HTR-8/SVneo (cell line): ENCODE results near the gene ZNF469.

Experiments
- DNase-seq: peaks from one replicate; pipeline ENCODE4 v3.0.0; 2011; ENCODE audit warnings: low spot score, mixed read lengths; ENCODE audit not compliant: insufficient read length
- FAIRE-seq: peaks from 2 replicates; lab custom pipeline; 2011; peaks lifted over from hg19 to GRCh38; lab: Jason Lieb, UNC

The ZNF469 gene

DNA sequence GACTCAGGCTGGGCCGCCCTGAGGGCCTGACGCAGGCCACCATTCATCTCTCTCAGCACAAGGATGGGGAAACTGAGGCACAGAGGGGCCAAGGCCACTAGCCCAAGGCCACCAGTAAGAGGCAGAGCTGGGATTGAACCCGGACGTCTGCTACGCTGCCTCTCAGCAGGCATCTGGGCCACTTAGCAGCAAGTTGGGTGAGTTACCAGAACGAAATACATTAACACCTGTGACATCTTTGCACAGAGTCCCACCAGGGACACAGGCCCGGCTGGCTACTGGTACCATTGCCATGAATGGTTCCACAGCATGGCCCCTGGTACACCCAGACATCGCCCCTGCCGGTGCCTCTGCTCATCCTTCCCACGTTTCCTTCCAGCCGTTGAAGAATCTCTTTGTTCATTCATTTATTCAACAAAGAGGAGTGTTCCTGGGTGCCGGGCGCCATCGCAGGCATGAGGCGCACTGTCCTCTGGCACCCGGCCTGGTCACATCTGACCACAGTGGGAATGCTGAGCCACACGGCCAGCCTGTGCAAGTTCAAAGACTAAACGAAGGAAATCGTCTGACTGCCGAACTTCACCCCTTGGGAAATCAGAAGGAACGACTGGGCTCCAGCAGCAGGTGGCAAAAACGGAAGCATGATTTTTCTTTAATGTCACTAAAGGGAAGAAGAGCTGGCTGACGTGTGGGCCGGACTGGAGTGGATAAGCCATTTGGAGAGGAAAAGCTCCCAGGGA lies 7.4 kb upstream of the ZNF469 start:
- DNase-seq (no peak), FAIRE-seq (no peak)

DNA sequence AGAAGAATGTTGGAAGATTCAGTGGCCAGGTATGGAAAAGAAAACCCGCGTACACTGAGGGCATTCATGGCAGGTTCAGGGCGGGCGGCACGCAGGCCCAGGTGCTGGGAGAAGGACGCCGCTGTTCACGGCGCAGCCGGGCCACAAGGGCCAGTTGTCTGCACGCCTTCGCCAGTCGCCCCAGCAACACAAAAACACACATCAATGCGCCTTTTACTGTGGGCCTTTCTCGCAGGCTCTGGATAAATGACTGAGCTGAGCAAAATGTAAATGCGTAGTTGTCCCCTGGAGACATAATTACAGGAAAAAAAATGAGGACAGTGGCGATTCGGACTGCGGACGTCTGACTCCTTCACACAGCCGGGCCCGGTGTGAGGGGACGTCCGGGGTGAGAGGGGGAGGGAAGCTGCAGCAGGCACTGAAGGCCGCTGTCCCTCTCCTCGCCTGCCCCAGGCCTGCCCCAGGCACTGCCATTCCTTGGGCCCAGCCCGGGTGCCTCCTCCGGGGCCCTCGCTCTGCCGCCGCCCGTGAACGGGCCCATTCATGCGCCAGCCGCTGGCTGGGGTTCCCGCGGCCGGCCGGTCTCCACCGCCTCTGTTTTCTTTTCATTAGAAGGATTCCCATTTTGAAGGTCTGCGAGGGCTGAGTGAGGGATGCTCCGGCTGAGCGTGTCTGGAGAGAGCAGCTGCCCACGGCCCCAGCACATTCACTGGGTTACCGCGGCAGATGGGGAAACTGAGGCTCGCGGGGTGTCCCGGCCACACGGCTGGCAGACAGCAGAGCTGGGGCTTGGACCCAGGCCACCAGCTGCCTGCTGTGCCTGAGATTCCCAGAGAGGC lies 6.5 kb upstream of the ZNF469 start:
- DNase-seq (no peak), FAIRE-seq (no peak)

DNA sequence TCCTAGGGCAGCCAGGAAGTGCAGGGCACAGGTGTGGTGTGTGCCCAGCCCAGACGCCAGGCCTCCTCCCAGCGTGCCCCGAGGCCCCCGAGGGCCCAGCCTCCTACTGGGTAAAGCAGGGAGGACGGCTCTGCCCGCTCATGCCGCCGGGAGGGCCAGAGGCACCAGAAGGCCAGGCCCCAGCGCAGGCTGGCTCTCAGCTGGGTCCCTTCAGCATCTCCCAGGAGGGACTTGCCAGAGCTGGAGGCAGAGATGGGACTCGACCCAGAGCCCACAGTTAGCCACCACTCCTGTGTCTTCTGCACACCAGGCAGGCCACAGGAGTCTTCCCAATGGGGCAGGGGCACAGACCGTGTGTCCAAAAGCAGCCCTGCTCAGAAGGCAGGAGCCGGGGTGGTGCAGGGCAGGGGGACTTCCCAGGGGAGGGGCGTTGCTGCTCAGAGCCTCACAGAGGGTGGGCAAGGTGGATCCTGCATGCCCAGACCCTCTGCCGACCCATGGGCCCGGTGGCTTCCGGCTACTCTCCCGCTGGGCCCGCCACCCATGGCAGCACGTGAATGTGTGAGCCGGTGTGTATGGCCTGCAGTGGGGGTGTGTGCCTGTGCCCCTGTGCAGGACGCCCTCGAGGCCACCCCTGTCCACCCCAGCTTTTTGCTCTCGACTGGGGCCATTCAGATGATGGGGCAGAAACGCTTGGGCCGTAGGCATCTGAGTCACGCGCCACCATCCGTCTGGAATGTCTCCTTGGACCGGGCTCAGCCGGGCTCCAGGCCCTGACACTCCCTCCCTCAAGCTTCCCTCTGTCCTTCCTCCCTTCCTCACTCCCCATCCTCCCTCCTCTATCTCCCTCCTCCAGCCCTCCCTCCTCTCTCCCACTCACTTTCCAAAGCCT lies 5.7 kb upstream of the ZNF469 start:
- FAIRE-seq (no peak), DNase-seq (no peak)

DNA sequence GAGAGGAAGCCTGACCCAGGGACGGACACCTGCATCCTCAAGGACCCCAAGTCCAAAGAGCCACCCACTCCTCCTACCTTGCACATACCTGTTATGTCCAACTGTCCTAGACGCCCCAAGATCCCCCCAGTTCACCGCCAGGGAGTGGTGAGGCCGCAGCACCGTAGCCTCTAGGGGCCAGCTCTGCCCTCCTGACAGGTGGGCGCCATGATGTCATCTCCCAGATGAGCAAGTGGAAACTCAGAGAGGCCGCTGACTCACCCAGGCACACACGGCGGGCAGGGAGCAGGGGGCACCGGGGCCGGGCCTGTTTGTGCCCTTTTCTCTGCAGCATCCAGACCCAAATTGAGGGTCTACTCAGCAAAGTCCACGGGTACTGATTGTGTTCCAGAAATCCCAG lies 4.8 kb upstream of the ZNF469 start:
- no peak for DNase-seq
- no peak for FAIRE-seq

DNA sequence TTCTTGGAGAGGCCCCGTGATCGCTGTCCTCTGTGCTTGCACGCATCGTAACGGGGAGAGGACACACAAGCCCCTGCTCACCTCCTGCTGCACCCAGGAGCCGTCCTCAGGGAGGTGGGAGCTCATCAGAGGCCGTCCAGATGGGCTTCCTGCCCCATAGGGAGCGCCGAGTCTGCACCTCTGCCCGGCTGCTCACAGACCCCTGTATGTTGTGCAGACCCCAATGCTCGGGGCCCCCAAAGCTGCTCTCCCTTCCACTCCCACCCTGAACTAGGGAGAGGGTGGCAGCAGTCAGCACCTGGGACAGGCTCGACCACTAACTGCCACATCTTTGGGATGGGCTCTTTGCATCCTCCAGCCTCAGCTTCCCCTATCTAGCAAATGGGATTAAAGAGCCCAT lies 4.4 kb upstream of the ZNF469 start:
- FAIRE-seq (no peak), DNase-seq (no peak)

DNA sequence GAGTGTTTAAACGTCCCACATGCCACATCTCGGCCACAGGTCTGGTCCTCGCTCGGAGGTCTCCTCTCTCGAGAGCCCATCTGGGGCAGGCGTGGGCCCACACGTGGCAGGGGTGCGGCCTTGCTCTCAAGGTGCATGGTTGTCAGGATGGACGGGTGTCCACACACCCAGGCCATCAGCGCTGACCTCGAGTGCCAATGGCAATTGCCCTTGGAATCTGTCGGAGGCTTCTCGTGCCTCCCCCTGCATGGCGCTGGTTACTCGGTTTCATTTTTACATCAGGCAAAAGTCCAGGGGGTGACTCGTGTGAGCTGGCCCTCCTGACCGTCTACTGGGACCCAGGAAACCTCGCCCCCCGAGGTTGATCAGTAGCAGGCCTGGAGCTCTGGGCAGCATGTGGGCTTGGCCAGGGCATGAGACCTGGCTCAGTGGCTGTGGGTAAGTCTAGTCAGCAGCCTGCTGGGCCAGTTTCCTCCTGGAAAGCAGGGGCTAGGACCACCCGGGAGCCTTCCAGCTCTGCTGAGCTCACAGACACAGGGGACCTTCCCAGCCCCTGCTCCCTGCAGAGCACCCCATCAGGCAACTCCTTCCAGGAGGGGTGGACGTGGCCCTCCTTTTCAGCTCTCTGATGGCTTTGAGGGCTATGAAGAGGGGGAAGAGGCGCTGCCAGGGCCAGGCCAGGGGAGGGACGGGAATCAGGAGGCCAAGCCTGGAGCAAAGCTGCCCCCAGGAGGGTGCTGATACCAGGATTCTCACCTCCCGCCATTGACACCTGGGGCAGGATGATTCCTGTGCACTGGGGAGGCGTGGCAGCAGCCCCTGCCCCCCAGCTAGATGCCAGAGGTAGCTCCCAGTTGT lies 3.7 kb upstream of the ZNF469 start:
- DNase-seq = no peak
- FAIRE-seq = no peak

DNA sequence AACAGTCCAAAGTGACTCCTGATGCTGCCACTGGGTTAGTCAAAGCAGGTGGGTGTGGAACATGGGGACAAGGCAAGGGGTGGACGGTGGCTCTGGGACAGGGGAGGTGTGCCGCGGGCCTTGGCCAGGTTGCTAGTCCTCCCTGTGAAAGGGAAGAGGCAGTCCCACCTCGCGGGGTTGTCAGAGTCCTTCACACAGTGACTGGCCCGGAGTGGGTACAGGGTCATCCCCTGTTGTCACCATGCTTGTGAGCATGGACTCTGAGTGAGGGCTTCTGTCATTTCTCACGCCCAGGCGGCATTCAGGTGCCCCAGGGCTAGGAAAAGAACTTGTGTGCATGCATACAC lies 3.1 kb upstream of the ZNF469 start:
- no peak for FAIRE-seq
- DNase-seq = no peak

DNA sequence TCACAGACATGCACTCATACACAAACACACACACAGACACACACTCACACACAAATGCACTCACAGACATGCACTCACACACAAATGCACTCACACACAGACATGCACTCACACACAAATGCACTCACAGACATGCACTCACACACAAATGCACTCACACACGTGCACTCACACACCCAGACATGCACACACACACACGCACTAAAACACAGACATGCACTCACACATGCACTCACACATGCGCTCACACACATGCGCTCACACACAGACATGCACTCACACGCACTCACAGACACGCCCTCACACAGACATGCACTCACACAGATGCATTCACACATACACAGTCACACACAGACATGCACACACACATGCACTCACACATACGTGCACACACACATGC lies 2.7 kb upstream of the ZNF469 start:
- no peak for DNase-seq
- FAIRE-seq = peak; percentile 99

DNA sequence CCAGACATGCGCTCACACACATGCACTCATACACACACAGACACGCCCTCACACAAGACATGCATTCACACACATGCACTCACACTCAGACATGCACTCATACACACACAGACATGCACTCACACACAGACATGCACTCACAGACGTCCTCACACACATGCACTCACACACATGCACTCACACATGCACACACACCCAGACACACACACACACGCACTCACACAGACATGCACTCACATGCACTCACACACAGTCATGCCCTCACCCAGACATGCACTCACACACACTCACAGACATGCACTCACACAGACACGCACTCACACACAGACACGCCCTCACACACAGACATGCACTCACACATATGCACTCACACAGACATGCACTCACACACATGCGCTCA lies 2.1 kb upstream of the ZNF469 start:
- no peak for DNase-seq
- no peak for FAIRE-seq

DNA sequence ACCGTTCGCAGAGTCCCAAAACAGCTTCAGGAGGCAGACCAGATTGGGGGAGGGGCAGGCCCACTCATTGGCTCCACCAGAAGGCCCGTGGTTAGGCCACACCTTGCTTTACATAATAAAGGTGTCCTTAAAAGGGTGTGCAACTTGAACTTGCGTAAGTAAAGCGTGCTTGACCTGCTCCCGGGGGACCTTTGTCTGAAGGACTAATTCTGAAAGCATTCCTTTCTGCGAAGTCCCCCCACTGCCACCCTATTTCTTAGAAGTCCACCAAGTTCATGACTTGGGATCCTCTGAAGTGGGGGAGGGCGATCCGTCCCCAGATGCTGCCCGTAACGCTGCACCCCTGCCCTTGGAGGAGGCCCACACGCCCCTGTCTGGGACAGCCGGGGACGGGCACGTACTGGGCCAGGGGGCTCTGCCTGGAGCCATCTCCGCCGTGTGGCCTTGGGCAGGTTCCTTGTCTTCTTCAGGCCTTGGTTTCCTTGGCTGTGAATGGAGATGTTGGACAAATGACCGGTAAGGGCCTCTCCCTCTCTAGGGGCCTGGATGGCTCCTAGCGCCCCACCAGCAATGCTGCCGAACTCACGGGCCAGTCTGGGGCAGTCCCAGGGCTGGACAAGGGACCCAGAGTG lies 823 bp upstream of the ZNF469 start:
- FAIRE-seq (no peak), DNase-seq (no peak)

DNA sequence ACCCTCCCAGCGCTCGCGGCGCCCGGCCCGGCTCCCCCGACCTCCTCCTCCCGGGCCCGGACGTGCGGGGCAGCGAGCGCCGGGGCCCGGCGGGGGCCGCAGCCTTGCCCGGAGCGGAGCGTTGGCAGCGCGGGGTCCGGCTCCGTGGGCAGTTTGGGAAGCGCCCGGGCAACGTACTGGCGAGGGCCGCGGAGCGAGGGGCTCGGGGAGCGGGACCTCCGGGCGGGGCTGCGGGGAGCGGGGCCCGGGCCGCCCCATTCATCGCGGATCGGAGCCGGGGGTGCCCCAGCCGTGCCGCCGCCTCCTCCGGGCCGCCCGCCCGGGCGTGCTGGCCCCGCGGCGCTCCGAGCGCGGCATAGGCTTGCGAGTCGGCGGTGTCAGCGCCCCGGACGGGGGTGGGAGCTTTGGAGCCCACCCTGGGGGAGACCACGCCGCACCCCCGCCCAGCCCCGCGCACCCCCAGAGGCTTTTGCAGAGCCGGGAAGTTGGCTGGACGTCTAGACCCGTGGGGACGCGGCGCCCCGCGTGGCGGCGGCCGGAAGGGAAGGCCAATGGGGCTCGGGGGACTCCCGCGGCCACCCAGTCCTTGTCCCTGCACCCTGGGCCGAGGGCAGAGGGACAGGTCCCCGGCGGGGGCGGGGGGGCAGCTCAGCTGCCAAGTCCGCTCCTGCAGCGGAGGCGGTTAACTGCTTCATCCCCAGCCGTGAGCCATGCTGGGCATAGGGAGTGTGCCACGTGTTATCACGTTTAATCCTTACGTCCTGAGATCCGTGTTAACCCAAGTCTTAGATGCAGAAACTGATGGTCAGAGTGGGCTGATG lies 852 bp downstream of the ZNF469 start:
- peak; percentile 73 for DNase-seq
- peak; percentile 87 for FAIRE-seq

DNA sequence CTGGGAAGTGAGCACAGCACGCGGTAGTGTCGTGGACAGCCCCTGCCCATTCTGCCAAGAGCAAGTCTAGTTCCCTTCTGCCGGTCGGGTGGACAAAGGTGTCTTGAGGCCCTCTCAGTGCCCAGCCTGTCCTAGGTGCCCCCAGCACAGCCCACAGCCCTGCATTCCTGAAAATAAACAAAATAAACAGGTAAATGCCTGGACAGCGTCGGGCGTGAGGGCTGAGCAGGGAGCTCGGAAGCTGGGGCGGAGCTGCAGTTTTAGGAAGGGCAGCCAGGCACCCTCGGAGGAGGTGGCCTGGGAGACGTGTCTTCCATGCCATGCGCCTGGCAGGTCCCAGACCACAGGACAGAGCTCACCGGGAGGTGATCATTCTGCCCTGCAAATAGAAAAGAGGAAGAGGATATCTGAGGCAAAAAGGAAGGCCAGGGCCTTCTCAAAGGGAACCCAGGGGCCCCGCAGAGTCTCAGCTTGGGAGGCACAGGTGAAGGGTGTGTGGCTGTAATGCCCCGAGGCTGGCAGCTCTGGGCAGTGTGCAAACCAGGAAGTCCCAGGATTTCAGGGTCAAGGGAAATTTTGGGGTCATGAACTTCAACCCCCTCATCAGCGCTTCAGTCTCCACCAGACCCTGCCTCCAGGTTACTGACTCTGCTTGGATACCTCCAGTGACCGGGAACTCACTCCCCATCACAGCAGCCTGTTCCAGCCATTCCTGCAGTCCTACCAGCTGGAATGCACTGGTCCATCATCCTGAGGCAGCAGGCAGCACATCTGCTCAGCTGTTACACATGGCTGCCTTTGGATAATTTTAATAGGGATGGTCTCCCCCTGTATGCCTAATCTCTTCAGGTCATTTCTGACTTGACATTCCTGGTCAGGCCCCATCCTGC lies 1.7 kb downstream of the ZNF469 start:
- no peak for DNase-seq
- FAIRE-seq = no peak

DNA sequence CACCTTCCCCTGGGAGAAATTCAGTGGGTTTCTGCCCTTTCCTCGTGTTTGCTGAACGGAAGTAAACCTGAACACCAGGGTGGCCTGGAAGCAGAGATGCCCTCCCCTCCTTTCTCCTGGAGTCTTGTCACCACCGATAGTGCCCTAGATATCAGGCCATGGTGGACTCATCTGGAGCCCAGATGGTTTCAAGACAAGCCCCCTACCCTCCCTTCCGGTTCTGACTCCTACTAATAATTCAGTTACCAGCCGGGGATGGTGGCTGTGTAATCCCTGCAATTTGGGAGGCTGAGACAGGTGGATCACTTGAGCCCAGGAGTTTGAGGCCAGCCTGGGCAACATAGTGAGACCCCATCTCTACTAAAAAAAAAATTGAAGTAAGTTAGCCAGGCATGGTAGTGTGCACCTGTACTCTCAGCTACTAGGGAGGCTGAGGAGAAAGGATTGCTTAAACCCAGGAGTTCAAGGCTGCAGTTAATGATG lies 2.4 kb downstream of the ZNF469 start:
- no peak for FAIRE-seq

DNA sequence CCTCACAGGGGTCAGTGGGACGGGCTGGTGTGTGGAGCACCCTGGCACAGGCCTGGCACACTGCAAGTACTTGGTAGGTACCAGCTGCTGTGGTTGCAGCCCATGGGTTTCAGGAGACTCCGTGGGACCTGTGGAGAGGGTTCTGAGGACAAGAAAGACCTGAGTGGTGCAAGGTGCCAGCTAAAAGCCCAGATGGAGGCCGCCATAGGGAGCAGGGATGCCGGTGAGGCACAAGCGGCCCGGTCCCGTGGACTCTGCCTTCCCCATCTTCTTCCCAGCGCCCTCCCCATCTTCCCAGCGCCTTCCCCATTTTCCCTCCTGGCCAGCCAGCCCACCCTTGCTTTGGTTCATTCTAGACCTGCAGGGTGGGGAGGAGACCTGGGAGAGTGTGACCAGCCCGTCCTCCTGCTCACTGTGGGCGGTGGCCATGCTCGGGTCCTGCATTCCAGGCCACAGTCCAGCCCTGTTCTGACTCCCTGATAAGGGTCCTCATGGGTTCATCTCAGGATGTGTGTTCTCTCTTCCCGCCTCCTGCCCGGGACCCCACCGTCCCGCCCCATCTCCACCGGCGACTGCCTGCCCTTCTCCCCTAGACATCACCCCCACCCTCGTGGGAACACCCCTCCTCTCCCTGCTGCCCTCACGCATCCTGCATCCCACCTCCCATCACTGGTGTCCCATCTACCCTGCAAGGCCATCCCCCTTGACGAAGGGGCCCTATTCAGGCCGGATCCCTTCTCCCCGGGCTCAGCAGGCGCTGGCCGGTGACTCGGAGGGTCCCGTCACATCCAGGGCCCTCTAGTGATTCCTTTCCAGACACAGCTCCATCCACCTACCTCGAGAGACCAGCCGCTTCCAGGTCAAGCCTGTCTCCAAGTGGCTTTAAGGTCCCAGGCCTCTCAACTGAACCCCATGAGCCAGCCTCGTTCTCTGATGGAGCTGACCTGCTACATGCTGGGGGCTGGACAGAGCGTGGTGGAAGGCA lies 3.4 kb downstream of the ZNF469 start:
- no peak for FAIRE-seq
- DNase-seq = no peak

More for the DNA sequence above, 2.4 kb downstream of the ZNF469 start:
- DNase-seq = no peak

DNA sequence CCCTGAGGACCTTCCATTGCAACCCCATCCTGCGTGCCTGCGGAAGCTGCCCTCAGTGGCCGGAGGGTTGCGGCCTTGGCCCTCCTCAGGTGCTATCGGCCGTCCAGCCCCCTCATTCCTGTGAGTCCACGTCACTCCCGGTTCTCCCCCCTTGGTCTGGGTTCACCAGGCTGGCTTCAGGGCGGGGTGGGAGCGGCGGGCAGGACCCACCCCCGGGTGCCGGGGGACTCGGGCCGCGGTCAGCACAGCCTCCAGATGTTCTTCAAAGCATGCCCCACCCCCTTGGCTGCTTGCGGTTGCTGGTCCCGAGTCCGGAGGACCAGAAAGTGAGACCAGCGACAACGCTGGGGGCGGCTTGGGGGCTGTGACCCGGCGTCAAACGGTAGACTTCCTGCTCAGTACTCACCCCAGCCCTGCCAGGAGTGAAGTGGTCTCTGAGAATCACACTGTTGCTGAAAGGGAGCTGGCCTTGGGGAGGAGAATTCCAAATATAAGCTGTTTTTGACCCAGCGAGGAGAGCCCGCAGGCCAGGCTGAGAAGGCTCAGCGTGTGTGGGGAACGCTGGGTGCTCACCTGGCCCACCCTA lies 4.5 kb downstream of the ZNF469 start:
- DNase-seq (no peak), FAIRE-seq (no peak)
